Measurements from ENCODE around the gene GGTLC3.
"Not testable (repeated sequence)": the region's sequence is repeated elsewhere in the genome, so short reads cannot be mapped to it uniquely, and the experiment has no call there.

DNA sequence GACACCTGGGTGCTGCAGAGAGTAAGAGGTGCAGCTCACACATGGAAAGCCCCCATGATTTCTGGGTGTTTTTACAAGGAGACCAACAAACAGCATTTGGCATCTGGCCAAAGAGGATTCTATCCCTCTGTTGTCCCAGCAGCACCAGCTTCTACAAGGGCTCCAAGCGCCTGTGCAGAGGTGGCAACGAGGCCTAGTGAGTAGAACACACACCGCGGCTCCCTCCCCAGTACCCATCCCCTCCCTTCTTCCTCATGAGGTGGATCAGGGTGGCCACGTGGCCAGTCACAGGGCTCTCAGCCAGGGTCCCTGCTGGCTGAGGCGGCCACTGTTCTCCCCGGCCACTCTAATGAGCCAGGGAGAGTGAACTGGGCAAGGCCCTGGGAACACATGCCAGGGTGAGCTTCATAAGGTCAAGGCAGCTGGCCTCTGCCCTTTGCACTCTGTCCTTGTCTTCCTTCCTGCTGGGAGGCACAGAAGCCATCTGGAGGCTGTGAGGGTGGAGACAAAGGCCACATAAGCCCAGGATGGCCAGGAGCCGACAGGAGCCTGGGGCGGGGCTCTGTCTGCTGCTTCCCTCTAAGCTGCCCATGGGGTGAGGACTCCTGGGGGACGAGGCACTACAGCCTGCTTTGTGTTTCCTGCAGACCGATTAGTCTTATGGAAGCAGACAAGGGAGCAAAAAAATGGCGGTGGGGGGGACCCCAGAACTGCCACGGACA lies 31.7 kb upstream of the GGTLC3 start:
- TF ChIP-seq CTCF (conservative IDR thresholded peaks at IDR 0.05 in 1 of 2, IDR thresholded peaks at IDR 0.05 in 1 of 2; ENCODE audit: extremely low read depth in 1 of 2, insufficient read depth in 1 of 2, low read depth in 1 of 2, low read length in 2 of 2); EZH2 (IDR thresholded peaks at IDR 0.05; ENCODE audit: borderline replicate concordance, low read length): not testable (repeated sequence)
